Left ventricle myocardium inferior (tissue), 1 donor: ENCODE data around the gene SLC1A3. TPM values are rescaled to one million over a fixed set of nuclear protein-coding genes. Genes with fewer than 3 reads are reported as not detected.

Experiments used
- DNase-seq: peaks from one replicate; pipeline ENCODE4 v3.0.0-alpha.2; 2020
- H3K27ac ChIP-seq: fragments of 200-600 bp; replicated peaks from 2 replicates; pipeline ENCODE4 v1.8.0; 2021
- H3K27me3 ChIP-seq: fragments of 200-600 bp; 2 replicates; pipeline ENCODE4 v1.8.0; 2021; ENCODE audit warnings: low read depth
- H3K36me3 ChIP-seq: fragments of 200-600 bp; 2 replicates; pipeline ENCODE4 v1.8.0; 2021
- H3K4me1 ChIP-seq: fragments of 200-600 bp; 2 replicates; pipeline ENCODE4 v1.8.0; 2021
- H3K4me3 ChIP-seq: fragments of 200-600 bp; 2 replicates; pipeline ENCODE4 v1.8.0; 2021; ENCODE audit warnings: mild to moderate bottlenecking, moderate library complexity
- H3K9me3 ChIP-seq: fragments of 200-600 bp; replicated peaks from 2 replicates; pipeline ENCODE4 v1.8.0; 2021
- intact Hi-C: fragments of 100-400 bp; cut with micrococcal nuclease; formaldehyde crosslinking; loops from one replicate; pipeline ENCODE4 v1.11.0; 2022
- total RNA-seq: library from RNA; stranded (reverse); fragmentation: NEBNext Ultra II Directional; extraction: Animal tissue kit (Norgen Biotek cat#: 25700); gene quantifications from one replicate; pipeline ENCODE4 v1.2.1, GENCODE V29; 2021
- TF ChIP-seq, protein P1 (sequence below): fragments of 200-600 bp; IDR thresholded peaks from 2 replicates; pipeline ENCODE4 v1.8.0; 2021; ENCODE audit warnings: antibody characterized with exemption, mild to moderate bottlenecking, borderline replicate concordance
- donor health status: DM: no; HTN: yes; CAD: no; lungs with severe emphysema.

SLC1A3 gene
- total RNA-seq, 1 donor from 2014 or later, result 144 TPM

DNA sequence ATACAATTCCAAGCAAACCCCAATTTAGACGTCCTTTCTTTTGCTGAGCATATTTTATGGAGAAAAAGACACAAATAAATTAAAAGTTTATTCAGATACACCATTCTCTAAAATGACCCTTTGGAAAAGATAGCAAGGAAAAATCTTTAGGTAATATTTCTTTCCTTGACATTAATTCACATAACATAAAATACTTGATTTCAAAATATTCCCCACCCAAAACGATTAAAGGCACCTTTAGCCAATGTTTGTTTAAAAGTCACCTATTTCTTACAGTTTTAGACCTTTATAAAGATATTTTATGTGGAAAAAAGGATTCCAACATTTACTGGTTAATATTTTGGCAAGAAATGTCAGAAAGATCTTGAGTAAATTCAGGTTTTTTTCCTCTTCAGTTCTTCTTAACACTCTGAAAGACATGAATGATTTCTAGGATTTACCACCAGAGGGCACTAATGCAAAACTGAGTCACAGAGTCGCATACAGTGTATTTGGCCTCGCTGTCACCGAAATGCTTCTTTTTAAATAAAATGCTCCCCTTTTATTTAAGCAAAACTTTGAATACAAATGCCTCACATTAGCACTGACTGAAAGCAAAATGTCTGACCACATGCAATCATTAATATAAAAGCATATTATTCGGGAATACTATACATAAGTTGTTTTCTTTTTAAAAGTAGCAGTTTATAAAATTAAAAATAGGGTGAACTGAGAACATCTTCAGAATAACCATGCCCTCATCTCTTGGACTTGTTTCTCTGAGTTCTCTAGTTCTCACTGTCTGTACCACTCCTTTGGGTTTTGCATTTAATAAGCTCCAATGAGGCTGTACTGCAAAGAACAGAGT, 122.5 kb downstream of the SLC1A3 start:
- no peak overlapping the region for H3K4me3 ChIP-seq
- no peak overlapping the region for H3K27ac ChIP-seq
- H3K27me3 ChIP-seq, result no peaks in the 10 kb centered on the region
- intact Hi-C loops, result no loop called here
- no peak for DNase-seq
- peaks cover 7% of the 10 kb centered on the region for H3K4me1 ChIP-seq
- TF ChIP-seq, protein P1, sequence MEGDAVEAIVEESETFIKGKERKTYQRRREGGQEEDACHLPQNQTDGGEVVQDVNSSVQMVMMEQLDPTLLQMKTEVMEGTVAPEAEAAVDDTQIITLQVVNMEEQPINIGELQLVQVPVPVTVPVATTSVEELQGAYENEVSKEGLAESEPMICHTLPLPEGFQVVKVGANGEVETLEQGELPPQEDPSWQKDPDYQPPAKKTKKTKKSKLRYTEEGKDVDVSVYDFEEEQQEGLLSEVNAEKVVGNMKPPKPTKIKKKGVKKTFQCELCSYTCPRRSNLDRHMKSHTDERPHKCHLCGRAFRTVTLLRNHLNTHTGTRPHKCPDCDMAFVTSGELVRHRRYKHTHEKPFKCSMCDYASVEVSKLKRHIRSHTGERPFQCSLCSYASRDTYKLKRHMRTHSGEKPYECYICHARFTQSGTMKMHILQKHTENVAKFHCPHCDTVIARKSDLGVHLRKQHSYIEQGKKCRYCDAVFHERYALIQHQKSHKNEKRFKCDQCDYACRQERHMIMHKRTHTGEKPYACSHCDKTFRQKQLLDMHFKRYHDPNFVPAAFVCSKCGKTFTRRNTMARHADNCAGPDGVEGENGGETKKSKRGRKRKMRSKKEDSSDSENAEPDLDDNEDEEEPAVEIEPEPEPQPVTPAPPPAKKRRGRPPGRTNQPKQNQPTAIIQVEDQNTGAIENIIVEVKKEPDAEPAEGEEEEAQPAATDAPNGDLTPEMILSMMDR, result peak; percentile 81
- H3K9me3 ChIP-seq, result no peaks in the 10 kb centered on the region
- H3K36me3 ChIP-seq, result no peaks in the 10 kb centered on the region

DNA sequence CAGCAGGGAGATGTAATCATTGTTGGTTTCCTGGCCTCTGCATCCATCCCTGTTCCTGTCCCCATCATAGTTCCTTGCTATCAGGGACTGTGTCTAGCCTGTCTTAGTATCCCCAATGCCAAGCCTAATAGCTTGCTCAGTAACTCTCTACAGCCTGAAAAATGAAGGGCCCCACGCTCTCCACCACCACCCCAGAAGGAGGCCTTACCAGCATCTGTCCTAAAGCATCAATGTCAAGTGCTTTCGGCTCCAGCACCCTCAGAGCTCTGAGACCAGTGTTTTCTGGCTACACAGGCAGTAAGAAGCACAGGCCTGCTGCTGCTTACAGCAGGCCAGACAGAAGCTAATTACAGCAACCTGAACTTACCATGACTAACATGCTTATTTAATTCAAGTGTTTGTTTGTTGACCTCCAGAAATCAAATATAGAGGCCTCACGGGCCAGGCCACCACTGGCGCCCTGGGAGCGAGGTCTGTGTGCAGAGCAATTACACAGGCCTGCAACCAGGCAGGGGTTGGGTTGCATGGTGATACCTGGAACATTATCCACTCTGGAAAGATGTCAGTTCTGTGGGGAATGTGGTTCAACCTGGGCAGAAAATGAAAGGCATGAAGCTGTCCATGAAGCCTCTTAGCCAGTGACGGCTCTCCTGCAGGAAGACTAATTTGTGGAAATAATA, 124.3 kb downstream of the SLC1A3 start:
- Histone ChIP-seq H3K4me3 (no peak overlapping the region), H3K4me1 (peaks cover 7% of the 10 kb centered on the region), H3K9me3 (no peaks in the 10 kb centered on the region), H3K36me3 (no peaks in the 10 kb centered on the region), H3K27me3 (no peaks in the 10 kb centered on the region), H3K27ac (no peak overlapping the region)
- TF ChIP-seq, protein P1, result no peak
- no peak for DNase-seq
- intact Hi-C loops, result loop anchor here (10.0 kb wide), 1 partner anchor 274 kb away; no protein-coding TSS in a partner anchor

DNA sequence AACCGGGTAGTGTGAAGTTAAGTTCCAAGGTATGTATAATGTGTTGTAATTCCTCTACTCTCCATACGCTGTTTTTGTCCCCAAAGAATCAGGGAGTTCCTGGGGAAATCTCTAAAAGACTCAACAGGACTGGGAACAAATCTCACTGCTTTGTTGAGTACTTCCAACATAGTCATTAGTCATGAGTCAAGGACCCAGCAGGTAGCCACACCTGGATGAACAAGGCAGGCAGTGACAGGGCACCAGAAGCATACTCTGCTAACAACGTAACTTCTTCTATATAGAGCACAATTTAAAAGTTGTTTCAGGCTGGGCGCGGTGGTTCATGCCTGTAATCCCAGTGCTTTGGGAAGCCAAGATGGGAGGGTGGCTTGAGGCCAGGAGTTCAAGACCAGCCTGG, 126.8 kb downstream of the SLC1A3 start:
- no peak overlapping the region for H3K4me3 ChIP-seq
- peaks cover 7% of the 10 kb centered on the region for H3K4me1 ChIP-seq
- peaks cover 10% of the 10 kb centered on the region for H3K27me3 ChIP-seq
- H3K27ac ChIP-seq, result no peak overlapping the region
- no peaks in the 10 kb centered on the region for H3K36me3 ChIP-seq
- DNase-seq, result no peak
- intact Hi-C loops, result loop anchor here (10.0 kb wide), 1 partner anchor 272 kb away; no protein-coding TSS in a partner anchor
- TF ChIP-seq, protein P1, result no peak
- H3K9me3 ChIP-seq, result no peaks in the 10 kb centered on the region

DNA sequence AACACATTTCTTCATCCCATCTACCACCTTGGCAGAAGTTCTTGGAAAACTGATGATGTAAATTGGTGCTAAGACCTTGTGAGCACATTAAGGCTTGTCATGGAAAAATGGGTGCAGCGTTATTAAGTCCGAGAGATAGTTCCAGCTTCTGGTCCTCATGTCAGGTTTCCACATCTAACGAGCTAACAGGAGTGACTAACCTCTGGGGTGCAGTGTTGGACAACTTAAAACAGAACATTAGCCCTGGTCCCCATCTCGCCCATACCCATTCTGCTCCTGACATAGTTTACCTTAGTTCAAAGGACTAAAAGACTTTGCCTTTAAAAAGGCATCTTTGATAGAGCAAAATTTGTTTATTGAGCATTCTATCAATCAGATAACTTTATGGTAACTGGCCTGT, 128.0 kb downstream of the SLC1A3 start:
- no peaks in the 10 kb centered on the region for H3K36me3 ChIP-seq
- H3K4me1 ChIP-seq, result peaks cover 1% of the 10 kb centered on the region
- no peak overlapping the region for H3K4me3 ChIP-seq
- H3K9me3 ChIP-seq, result no peaks in the 10 kb centered on the region
- TF ChIP-seq, protein P1, result peak; percentile 34
- peaks cover 11% of the 10 kb centered on the region for H3K27me3 ChIP-seq
- H3K27ac ChIP-seq, result no peak overlapping the region
- DNase-seq, result no peak
- intact Hi-C loops, result loop anchor here (10.0 kb wide), 1 partner anchor 270 kb away; no protein-coding TSS in a partner anchor

DNA sequence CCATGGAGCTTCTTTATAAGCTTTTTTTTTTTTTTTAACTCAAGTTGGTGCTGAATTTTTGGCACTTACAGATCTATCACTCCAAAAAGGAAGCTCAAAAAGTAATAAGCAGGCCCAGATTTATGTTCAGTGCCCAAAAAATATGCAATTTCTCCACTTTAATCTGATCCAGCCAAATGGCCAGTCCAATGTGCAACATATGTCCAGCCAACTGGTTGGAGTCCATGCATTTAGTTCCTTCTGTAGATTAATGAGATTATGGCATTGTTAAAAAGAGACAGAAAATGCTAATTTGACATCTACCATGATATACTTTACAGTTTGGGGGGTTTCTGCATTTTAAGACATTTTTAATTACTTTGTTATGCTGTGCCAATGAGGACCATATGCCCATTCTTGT, 129.5 kb downstream of the SLC1A3 start:
- no peak overlapping the region for H3K27ac ChIP-seq
- H3K27me3 ChIP-seq, result peaks cover 11% of the 10 kb centered on the region
- no peaks in the 10 kb centered on the region for H3K9me3 ChIP-seq
- H3K36me3 ChIP-seq, result no peaks in the 10 kb centered on the region
- DNase-seq, result no peak
- no peaks in the 10 kb centered on the region for H3K4me1 ChIP-seq
- intact Hi-C loops, result loop anchor here (10.0 kb wide), 1 partner anchor 269 kb away; no protein-coding TSS in a partner anchor
- TF ChIP-seq, protein P1, result no peak
- H3K4me3 ChIP-seq, result no peak overlapping the region
